HG03439 (cell line): ENCODE measurements around the gene PCDHA12.
"Not testable (repeated sequence)": the region's sequence is repeated elsewhere in the genome, so short reads cannot be mapped to it uniquely, and the experiment has no call there.

Experiments
- ATAC-seq: cut with Tn5 transposase; IDR thresholded peaks from one replicate; pipeline ENCODE4 v1.9.1; 2021; ENCODE audit warnings: mild to moderate bottlenecking, moderate library complexity; ENCODE audit not compliant: unreplicated experiment

Gene PCDHA12

DNA sequence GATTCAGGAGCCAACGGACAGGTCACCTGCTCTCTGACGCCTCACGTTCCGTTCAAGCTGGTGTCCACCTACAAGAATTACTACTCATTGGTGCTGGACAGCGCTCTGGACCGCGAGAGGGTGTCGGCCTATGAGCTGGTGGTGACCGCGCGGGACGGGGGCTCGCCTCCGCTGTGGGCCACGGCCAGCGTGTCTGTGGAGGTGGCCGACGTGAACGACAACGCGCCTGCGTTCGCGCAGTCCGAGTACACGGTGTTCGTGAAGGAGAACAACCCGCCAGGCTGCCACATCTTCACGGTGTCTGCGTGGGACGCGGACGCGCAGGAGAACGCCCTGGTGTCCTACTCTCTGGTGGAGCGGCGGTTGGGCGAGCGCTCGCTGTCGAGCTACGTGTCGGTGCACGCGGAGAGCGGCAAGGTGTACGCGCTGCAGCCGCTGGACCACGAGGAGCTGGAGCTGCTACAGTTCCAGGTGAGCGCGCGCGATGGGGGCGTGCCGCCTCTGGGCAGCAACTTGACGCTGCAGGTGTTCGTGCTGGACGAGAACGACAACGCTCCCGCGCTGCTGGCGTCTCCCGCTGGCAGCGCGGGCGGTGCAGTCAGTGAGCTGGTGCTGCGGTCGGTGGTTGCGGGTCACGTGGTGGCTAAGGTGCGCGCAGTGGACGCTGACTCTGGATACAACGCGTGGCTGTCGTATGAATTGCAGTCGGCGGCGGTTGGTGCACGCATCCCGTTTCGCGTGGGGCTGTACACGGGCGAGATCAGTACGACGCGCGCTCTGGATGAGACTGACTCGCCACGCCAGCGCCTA, 17.7 kb upstream of the PCDHA12 start:
- ATAC-seq: no peak

DNA sequence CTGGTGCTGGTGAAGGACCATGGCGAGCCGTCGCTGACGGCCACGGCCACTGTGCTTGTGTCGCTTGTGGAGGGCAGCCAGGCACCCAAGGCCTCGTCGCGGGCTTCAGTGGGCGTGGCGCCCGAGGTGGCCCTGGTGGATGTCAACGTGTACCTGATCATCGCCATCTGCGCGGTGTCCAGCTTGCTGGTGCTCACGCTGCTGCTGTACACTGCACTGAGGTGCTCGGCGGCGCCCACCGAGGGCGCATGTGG, 17.2 kb upstream of the PCDHA12 start:
- no peak for ATAC-seq

DNA sequence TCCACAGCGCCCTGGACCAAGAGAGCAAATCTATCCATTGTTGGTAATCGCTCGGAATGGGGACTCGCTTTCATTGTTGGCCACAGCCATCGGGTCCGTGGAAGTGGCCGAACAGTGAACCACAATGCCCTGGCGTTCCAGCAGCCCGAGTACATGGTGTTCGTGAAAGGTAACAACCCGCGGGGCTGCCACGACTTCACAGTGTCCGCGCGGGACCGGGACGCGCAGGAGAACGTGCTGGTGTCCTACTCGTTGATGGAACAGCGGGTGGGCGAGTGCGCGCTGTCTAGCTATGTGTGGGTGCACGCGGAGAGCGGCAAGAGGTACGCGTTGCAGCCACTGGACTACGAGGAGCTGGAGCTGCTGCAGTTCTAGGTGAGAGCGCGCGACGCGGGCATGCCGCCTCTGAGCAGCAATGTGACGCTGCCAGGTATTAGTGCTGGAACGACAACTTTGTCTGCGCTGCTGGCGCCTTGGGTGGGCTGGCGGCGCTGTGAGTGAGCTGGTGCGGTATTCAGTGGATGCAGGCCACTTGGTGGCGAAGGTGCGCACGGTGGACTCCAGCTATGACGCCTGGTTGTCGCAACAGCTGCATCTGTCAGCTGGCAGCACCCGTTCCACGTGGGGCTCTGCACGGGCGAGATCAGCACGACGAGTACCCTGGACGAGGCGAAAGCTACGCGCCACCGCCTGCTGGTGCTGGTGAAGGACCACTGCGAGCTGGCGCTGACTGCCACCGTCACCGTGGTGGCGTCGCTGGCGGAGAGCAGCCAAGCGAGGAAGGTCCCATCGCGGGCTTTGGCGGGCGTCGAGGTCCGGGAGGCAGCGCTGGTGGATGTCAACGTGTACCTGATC, 12.4 kb upstream of the PCDHA12 start:
- ATAC-seq: no peak

DNA sequence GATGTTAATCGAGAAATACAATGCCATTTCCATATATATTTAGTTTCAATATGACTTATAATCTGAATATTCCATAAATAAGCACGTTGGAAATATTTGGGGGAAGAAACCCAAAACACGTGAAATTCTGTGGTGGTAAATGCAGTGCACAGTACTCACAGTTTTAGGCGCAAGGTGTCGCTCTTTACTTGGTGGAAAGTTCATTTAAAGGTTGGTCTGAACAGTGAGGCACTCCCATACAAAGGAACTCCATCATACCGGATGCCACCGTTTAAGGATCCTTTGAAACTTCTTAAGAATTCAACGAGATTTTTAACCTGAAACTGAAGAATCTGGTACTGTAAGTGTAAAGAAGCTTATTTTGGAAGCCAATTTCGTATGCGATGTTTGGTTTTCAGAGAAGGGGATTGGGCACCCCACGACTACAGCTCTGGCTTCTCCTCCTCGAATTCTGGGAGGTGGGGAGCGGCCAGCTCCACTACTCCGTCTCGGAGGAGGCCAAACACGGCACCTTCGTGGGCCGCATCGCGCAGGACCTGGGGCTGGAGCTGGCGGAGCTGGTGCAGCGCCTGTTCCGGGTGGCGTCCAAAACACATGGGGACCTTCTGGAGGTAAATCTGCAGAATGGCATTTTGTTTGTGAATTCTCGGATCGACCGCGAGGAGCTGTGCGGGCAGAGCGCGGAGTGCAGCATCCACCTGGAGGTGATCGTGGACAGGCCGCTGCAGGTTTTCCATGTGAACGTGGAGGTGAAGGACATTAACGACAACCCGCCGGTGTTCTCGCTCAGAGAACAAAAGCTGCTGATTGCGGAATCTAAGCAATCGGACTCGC, 6.2 kb upstream of the PCDHA12 start, which contains the start of gene PCDHA11:
PCDHA11 (plus strand) TSS at position 237 of the 834 bp plus-strand sequence; CDS start at position 384, 147 bp downstream.
- no peak for ATAC-seq

DNA sequence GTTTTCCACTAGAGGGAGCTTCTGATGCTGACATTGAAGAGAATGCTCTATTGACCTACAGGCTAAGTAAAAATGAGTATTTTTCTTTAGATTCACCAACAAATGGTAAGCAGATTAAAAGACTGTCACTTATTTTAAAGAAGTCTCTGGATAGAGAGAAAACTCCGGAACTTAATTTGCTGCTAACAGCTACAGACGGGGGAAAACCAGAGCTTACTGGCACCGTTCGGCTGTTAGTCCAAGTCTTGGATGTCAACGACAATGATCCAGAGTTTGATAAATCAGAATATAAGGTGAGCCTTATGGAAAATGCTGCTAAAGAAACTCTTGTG, 5.6 kb upstream of the PCDHA12 start:
- no peak for ATAC-seq

DNA sequence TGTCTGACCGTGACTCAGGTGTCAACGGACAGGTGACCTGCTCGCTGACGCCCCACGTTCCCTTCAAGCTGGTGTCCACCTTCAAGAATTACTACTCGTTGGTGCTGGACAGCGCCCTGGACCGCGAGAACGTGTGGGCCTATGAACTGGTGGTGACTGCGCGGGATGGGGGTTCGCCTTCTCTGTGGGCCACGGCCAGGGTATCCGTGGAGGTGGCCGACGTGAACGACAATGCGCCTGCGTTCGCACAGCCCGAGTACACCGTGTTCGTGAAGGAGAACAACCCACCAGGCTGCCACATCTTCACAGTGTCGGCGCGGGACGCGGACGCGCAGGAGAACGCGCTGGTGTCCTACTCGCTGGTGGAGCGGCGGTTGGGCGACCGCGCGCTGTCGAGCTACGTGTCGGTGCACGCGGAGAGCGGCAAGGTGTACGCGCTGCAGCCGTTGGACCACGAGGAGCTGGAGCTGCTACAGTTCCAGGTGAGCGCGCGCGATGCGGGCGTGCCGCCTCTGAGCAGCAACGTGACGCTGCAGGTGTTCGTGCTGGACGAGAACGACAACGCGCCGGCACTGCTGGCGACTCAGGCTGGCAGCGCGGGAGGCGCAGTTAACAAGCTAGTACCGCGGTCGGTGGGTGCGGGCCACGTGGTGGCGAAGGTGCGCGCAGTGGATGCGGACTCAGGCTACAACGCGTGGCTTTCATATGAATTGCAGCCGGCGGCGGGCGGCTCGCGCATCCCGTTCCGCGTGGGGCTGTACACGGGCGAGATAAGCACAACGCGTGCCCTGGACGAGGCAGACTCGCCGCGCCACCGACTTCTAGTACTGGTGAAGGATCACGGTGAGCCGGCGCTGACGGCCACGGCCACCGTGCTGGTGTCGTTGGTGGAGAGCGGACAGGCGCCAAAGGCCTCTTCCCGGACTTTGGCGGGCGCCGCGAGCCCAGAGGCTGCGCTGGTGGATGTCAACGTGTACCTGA, 4.6 kb upstream of the PCDHA12 start:
- ATAC-seq: no peak

DNA sequence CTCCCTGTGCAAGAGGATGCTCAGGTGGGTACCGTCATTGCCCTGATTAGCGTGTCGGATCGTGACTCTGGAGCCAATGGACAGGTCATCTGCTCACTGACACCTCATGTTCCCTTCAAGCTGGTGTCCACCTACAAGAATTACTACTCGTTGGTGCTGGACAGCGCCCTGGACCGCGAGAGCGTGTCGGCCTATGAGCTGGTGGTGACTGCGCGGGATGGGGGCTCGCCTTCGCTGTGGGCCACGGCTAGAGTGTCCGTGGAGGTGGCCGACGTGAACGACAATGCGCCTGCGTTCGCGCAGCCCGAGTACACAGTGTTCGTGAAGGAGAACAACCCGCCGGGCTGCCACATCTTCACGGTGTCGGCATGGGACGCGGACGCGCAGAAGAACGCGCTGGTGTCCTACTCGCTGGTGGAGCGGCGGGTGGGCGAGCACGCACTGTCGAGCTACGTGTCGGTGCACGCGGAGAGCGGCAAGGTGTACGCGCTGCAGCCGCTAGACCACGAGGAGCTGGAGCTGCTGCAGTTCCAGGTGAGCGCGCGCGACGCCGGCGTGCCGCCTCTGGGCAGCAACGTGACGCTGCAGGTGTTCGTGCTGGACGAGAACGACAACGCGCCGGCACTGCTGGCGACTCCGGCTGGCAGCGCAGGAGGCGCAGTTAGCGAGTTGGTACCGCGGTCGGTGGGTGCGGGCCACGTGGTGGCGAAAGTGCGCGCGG, 1.6 kb downstream of the PCDHA12 start:
- not testable (repeated sequence) for ATAC-seq

DNA sequence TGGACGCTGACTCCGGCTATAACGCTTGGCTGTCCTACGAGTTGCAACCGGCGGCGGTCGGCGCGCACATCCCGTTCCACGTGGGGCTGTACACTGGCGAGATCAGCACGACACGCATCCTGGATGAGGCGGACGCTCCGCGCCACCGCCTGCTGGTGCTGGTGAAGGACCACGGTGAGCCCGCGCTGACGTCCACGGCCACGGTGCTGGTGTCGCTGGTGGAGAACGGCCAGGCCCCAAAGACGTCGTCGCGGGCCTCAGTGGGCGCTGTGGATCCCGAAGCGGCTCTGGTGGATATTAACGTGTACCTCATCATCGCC, 2.1 kb downstream of the PCDHA12 start:
- no peak for ATAC-seq

DNA sequence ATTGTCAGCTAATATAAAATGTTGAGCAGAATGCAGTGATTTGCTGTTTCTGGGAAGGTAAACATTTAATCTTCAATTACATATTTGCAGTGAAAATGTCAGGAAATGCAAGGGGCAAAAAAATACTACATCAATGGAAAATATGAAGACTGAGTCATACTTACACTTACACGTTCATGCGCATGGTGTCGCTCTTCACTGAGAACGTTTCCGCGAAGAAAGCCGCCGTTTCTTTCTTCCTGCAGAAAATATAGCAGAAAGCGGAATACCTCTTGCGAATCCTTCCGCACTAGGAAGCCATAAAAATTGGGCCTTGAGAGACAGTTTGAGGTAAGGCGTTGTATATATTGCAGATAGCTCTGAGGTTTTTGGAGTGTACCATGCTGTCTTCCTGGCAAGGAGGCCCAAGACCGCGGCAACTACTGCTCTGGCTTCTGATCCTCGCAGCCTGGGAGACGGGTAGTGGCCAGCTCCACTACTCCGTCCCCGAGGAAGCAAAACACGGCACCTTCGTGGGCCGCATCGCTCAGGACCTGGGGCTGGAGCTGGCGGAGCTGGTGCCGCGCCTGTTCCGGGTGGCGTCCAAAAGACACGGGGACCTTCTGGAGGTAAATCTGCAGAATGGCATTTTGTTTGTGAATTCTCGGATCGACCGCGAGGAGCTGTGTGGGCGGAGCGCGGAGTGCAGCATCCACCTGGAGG, 6.9 kb downstream of the PCDHA12 start, which contains the start of gene PCDHA13:
PCDHA13 (plus strand) TSS at position 236 of the 702 bp plus-strand sequence; CDS start at position 381, 145 bp downstream.
- no peak for ATAC-seq

DNA sequence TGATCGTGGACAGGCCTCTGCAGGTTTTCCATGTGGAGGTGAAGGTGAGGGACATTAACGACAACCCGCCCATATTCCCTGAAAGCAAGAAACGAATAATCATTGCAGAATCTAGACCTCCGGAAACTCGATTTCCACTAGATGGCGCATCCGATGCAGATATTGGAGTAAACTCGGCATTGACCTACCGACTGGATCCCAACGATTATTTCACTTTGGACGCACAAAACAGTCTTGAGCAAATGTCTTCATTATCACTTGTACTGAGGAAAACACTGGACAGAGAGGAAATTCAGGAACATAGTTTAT, 7.4 kb downstream of the PCDHA12 start:
- no peak for ATAC-seq

DNA sequence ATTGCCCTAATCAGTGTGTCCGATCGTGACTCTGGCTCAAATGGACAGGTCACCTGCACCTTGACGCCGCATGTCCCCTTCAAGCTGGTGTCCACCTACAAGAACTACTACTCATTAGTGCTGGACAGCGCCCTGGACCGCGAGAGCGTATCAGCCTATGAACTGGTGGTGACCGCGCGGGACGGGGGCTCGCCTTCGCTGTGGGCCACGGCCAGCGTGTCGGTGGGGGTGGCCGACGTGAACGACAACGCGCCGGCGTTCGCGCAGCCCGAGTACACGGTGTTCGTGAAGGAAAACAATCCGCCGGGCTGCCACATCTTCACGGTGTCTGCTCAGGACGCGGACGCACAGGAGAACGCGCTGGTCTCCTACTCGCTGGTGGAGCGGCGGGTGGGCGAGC, 8.3 kb downstream of the PCDHA12 start:
- ATAC-seq: no peak

DNA sequence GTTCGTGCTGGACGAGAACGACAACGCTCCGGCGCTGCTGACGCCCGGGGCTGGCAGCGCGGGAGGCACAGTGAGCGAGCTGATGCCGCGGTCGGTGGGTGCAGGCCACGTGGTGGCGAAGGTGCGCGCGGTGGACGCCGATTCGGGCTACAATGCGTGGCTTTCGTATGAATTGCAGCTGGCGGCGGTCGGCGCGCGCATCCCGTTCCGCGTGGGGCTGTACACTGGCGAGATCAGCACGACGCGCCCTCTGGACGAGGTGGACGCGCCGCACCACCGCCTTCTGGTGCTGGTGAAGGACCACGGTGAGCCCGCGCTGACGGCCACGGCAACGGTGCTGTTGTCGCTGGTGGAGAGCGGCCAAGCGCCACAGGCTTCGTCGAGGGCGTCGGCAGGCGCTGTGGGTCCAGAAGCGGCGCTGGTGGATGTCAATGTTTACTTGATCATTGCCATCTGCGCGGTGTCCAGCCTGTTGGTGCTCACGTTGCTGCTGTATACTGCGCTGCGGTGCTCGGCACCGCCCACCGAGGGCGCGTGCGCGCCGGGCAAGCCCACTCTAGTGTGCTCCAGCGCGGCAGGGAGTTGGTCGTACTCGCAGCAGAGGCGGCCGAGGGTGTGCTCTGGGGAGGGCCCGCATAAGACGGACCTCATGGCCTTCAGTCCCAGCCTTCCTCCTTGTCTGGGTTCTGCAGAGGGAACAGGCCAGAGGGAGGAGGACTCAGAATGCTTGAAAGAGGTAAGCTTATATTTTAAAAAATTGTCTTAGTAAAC, 9.0 kb downstream of the PCDHA12 start:
- ATAC-seq: no peak

DNA sequence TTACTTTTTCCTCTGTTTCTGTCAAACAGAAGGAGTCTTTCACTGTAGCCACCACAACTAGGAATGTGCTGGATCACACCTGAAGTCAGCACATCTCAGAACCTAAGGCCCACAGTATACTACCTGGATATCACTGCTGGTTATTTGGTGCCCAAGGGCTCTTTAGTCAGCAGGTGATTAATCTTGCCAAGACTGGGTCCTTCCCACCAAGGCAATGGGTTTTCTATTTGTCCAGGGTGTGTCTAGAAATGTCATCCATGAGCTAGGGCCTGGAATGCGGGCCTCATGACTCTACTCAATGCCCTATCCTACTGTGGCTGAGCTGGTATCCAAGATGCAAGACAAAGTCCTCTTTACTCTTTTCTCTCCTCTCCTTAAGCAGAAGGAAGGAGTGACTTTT, 41.2 kb downstream of the PCDHA12 start:
- no peak for ATAC-seq

DNA sequence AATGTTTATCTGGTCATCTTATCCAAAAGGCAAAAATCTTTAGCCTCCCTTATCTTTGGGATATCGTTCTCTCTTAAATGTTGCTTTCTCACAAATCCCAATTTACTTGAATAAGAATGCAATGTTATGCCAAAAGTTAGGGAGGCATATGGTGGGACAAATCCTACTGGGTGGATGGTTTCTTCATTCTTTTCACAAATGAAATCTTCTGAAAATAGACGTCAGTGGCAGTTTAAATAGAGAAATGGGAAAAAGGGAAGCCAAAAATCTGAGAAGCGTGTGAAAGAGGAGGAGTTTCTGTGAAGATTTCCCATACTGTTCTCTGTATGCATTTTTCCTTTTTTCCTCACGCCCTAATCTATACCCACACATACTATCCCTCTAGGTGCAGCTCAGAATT, 48.5 kb downstream of the PCDHA12 start:
- no peak for ATAC-seq

DNA sequence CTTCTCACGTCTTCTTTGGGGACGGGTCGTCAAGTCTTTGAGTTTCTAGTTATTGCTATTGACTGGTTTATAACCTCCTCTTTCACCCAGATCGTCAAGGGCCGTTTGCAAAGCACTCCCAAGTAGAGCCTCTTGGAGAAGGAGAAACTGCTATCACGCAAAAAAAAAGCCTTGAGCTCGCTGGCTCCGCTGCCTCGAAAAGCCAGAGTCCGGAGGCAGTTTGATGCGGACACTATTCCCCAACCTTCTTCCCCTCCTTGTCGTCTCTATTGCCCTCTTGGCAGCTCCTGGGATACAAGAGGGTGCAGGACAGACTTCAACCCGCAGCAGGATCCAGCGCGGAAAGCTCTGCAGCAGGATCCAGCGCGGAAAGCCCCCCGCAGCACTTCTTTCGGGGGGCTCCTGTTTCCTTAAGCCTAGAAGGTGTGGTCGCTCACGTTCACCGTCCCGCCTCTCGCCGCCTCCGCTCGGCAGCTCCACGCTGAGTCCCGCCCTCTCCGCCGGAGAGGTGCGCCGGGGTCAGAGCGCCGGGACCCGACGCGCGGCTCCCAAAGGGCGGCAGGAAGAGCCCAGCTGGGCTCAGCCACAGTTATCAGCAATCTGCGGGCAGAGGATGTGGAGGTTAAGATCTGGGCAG, 50.8 kb downstream of the PCDHA12 start, which contains the start of gene PCDHAC1:
PCDHAC1 (plus strand) TSS at position 494 of the 637 bp plus-strand sequence. CDS start 594 bp downstream, outside the sequence.
- no peak for ATAC-seq

DNA sequence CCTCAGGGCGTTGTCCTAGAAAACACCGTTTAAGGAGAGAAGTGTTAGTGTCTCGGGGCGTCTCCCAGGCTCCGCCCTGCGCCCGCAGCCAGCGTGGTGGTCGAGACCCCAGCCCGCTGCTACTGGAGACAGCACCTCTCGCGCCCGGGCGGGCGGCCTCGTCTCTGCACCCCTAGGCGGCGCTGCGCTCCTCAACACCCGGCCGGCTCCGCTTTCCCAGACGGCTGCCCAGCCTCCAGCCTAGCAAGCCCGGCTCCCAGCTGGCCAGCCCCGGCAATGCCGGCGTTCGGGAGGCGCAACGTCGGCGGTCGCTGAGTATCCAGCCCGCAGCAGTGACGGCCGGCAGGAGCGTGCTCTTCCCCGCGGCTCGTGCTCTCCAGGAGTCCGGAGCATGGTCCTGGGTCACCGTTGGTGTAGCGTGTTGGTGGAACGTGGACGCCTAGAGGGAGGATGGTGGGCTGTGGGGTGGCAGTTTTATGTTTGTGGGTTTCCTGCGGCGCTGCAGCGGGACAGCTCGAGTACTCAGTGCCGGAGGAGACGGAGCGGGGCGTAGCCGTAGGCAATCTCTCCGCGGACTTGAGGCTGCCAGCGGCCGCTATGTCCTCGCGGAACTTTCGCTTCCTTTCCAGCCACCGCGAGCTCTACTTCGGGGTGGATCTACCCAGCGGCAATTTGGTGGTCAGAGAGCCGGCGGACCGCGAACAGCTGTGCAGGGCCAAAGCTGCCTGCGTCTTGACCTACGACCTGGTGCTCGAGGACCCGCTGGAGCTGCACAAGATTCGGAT, 51.5 kb downstream of the PCDHA12 start:
- no peak for ATAC-seq

DNA sequence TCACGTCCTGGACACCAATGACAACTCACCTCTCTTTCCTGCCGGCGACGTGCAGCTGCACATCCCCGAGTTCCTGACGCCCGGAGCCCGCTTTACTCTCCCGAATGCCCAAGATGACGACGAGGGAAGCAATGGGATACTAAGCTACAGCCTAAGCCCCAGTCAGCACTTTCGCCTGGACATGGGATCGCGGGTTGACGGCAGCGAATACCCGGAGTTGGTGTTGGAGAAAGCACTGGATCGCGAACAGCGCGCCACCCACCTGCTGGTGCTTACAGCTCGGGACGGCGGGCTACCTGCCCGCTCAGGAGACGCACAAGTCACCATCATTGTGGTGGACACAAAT, 52.1 kb downstream of the PCDHA12 start:
- ATAC-seq: no peak
